Colonic mucosa (tissue), 4 donors: ENCODE data around the gene POLD2. TPM values are rescaled to one million over a fixed set of nuclear protein-coding genes. Genes with fewer than 3 reads are reported as not detected.

ENCODE experiments used
- DNase-seq: peaks from one replicate; pipeline ENCODE4 v3.0.0-alpha.2; 2020
- H3K27ac ChIP-seq: fragments of 200-600 bp; one replicate; pipeline ENCODE4 v1.8.0; 2021
- H3K27me3 ChIP-seq: fragments of 200-600 bp; one replicate; pipeline ENCODE4 v1.8.0; 2021
- H3K36me3 ChIP-seq: fragments of 200-600 bp; one replicate; pipeline ENCODE4 v1.8.0; 2021
- H3K4me1 ChIP-seq: fragments of 200-600 bp; one replicate; pipeline ENCODE4 v1.8.0; 2021; ENCODE audit warnings: mild to moderate bottlenecking
- H3K4me3 ChIP-seq: fragments of 200-600 bp; one replicate; pipeline ENCODE4 v1.8.0; 2021
- H3K9ac ChIP-seq, 2 donors: one replicate each; pipeline ENCODE4 v1.7.0; 2013; ENCODE audit warnings: control low read depth in 2 of 2, low read depth in 2 of 2, low read length in 2 of 2
- H3K9me3 ChIP-seq: fragments of 200-600 bp; one replicate; pipeline ENCODE4 v1.8.0; 2021
- CTCF ChIP-seq: fragments of 200-600 bp; IDR thresholded peaks from one replicate; pipeline ENCODE4 v1.8.0; 2022; ENCODE audit warnings: antibody characterized with exemption, mild to moderate bottlenecking
- intact Hi-C: fragments of 100-400 bp; cut with DNase I; formaldehyde crosslinking; loops from one replicate; pipeline ENCODE4 v1.14.1; 2022
- total RNA-seq, 2 donors: library from RNA; stranded (reverse); fragmentation: NEBNext Ultra II Directional in 1 of 2; extraction: Animal tissue kit (Norgen Biotek cat#: 25700) in 1 of 2; gene quantifications; one replicate each; pipeline ENCODE4 v1.2.1, GENCODE V29; 2021
- donor health status: healthy.
- donor health status: DM: no; HTN: no; CAD: no.
- donor health status: DM: no; HTN: no; CAD: no.

The POLD2 gene
- total RNA-seq, 2 donors from 2014 or later: 54.8 to 161 TPM

GRCh38 chr7:44093102-44093641 lies 30.2 kb downstream of the POLD2 start:
- TF ChIP-seq CTCF: no peak
- DNase-seq: no peak
- Histone ChIP-seq H3K27me3 (no peaks in the 10 kb centered on the region), H3K4me3 (no peak overlapping the region), H3K36me3 (no peaks in the 10 kb centered on the region), H3K9ac (no peak overlapping the region), H3K9me3 (no peaks in the 10 kb centered on the region), H3K4me1 (no peaks in the 10 kb centered on the region), H3K27ac (no peak overlapping the region)
- intact Hi-C loops: no loop called here

GRCh38 chr7:44087911-44088838 lies 35.2 kb downstream of the POLD2 start:
- no peaks in the 10 kb centered on the region for H3K9me3 ChIP-seq
- TF ChIP-seq CTCF: no peak
- DNase-seq: peak; percentile 49
- peak overlapping the region in 1 of 2 donors; percentile 9 for H3K9ac ChIP-seq
- H3K36me3 ChIP-seq: no peaks in the 10 kb centered on the region
- H3K4me3 ChIP-seq: no peak overlapping the region
- H3K4me1 ChIP-seq: no peaks in the 10 kb centered on the region
- H3K27ac ChIP-seq: peak overlapping the region; percentile 40
- H3K27me3 ChIP-seq: no peaks in the 10 kb centered on the region
- intact Hi-C loops: no loop called here

- intact Hi-C loops: no loop called here
- H3K9ac ChIP-seq: no peak overlapping the region
- H3K27me3 ChIP-seq: no peaks in the 10 kb centered on the region
- no peak overlapping the region for H3K27ac ChIP-seq
- no peak for DNase-seq
- no peaks in the 10 kb centered on the region for H3K4me1 ChIP-seq
- no peak for TF ChIP-seq CTCF
- H3K9me3 ChIP-seq: no peaks in the 10 kb centered on the region
- H3K4me3 ChIP-seq: no peak overlapping the region
- no peaks in the 10 kb centered on the region for H3K36me3 ChIP-seq
Observed at GRCh38 chr7:44086627-44087026, 36.7 kb downstream of the POLD2 start.

- no peaks in the 10 kb centered on the region for H3K9me3 ChIP-seq
- no peak for TF ChIP-seq CTCF
- peaks cover 7% of the 10 kb centered on the region for H3K4me1 ChIP-seq
- no peak overlapping the region for H3K9ac ChIP-seq
- no peaks in the 10 kb centered on the region for H3K36me3 ChIP-seq
- DNase-seq: no peak
- no peak overlapping the region for H3K4me3 ChIP-seq
- intact Hi-C loops: no loop called here
- no peaks in the 10 kb centered on the region for H3K27me3 ChIP-seq
- H3K27ac ChIP-seq: no peak overlapping the region
Observed at GRCh38 chr7:44085546-44085945, 37.8 kb downstream of the POLD2 start.

- Histone ChIP-seq H3K27ac (no peak overlapping the region), H3K4me1 (peaks cover 7% of the 10 kb centered on the region), H3K36me3 (peaks cover 4% of the 10 kb centered on the region), H3K9me3 (no peaks in the 10 kb centered on the region), H3K4me3 (no peak overlapping the region), H3K27me3 (no peaks in the 10 kb centered on the region), H3K9ac (no peak overlapping the region)
- TF ChIP-seq CTCF: no peak
- DNase-seq: no peak
- intact Hi-C loops: loop anchor here (5.0 kb wide), 1 partner anchor 38 kb away; the partner anchor contains the start of gene POLD2
Observed at GRCh38 chr7:44084701-44085100, 38.6 kb downstream of the POLD2 start.
